Skeletal muscle satellite cell (primary cell): ENCODE measurements around the gene USF1. TPM values are rescaled to one million over a fixed set of nuclear protein-coding genes. Genes with fewer than 3 reads are reported as not detected.
"Not testable (repeated sequence)": the region's sequence is repeated elsewhere in the genome, so short reads cannot be mapped to it uniquely, and the experiment has no call there.

Experiments used
- H3K27me3 ChIP-seq: 2 replicates; pipeline ENCODE4 v1.7.0; 2013; ENCODE audit warnings: low read length; ENCODE audit not compliant: control insufficient read depth, insufficient read depth
- H3K36me3 ChIP-seq: 2 replicates; pipeline ENCODE4 v1.7.0; 2013; ENCODE audit warnings: mild to moderate bottlenecking, control low read depth, low read length; ENCODE audit not compliant: insufficient read depth
- H3K4me1 ChIP-seq: 2 replicates; pipeline ENCODE4 v1.7.0; 2013; ENCODE audit warnings: low read length; ENCODE audit not compliant: control insufficient read depth, insufficient read depth
- H3K4me2 ChIP-seq: 2 replicates; pipeline ENCODE4 v1.7.0; 2013; ENCODE audit warnings: mild to moderate bottlenecking, low read length
- H3K4me3 ChIP-seq: 2 replicates; pipeline ENCODE4 v1.7.0; 2013; ENCODE audit warnings: low read length
- H3K9ac ChIP-seq: 2 replicates; pipeline ENCODE4 v1.7.0; 2013; ENCODE audit warnings: mild to moderate bottlenecking, low read depth, low read length, moderate library complexity
- H3K9me3 ChIP-seq: replicated peaks from 2 replicates; pipeline ENCODE4 v1.7.0; 2013; ENCODE audit warnings: mild to moderate bottlenecking, control low read depth, low read length
- small RNA-seq: library from RNA; depleted of rRNA; stranded (forward); fragments of <200 nt; gene quantifications from one replicate; pipeline ENCODE3, GENCODE V24; 2012

Gene USF1

GRCh38 chr1:160992036-160992435 lies 53.7 kb downstream of the USF1 start:
- H3K9ac ChIP-seq, H3K36me3 ChIP-seq, H3K4me2 ChIP-seq, H3K4me3 ChIP-seq, H3K9me3 ChIP-seq, H3K4me1 ChIP-seq, H3K27me3 ChIP-seq: not testable (repeated sequence)

Small RNAs within 50 kb of the gene (small RNA-seq; reads per million reads assigned to genes)
- not detected for gene AL591806.2
